Skeletal muscle satellite cell (primary cell): Measurements from ENCODE around the gene SYNPR. TPM values are rescaled to one million over a fixed set of nuclear protein-coding genes. Genes with fewer than 3 reads are reported as not detected.

ENCODE experiments used
- H3K27me3 ChIP-seq: 2 replicates; pipeline ENCODE4 v1.7.0; 2013; ENCODE audit warnings: low read length; ENCODE audit not compliant: control insufficient read depth, insufficient read depth
- H3K36me3 ChIP-seq: 2 replicates; pipeline ENCODE4 v1.7.0; 2013; ENCODE audit warnings: mild to moderate bottlenecking, control low read depth, low read length; ENCODE audit not compliant: insufficient read depth
- H3K4me1 ChIP-seq: 2 replicates; pipeline ENCODE4 v1.7.0; 2013; ENCODE audit warnings: low read length; ENCODE audit not compliant: control insufficient read depth, insufficient read depth
- H3K4me2 ChIP-seq: 2 replicates; pipeline ENCODE4 v1.7.0; 2013; ENCODE audit warnings: mild to moderate bottlenecking, low read length
- H3K4me3 ChIP-seq: 2 replicates; pipeline ENCODE4 v1.7.0; 2013; ENCODE audit warnings: low read length
- H3K9ac ChIP-seq: 2 replicates; pipeline ENCODE4 v1.7.0; 2013; ENCODE audit warnings: mild to moderate bottlenecking, low read depth, low read length, moderate library complexity
- H3K9me3 ChIP-seq: replicated peaks from 2 replicates; pipeline ENCODE4 v1.7.0; 2013; ENCODE audit warnings: mild to moderate bottlenecking, control low read depth, low read length
- small RNA-seq: library from RNA; depleted of rRNA; stranded (forward); fragments of <200 nt; gene quantifications from one replicate; pipeline ENCODE3, GENCODE V24; 2012

The SYNPR gene

DNA sequence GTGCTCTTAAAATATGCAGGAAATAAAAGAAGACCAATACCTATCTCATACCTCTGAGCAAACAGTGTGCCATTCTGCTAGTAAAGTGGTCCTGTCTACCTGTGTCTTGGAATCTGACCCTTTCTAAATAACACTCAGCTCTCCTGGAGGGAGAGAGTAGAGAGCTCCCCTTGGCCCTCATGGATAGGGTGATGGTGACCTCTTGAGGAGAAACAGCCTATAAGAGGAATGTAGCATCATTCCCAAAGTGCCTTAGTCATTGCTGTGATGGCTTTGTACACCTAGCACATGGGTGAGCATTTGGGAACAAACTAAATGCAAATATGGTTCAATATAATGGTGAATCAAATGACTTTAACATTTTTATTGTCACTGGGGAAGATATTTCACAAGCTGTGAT lies 384.4 kb downstream of the SYNPR start:
- H3K4me1 ChIP-seq = peaks cover 1% of the 10 kb centered on the region
- no peaks in the 10 kb centered on the region for H3K27me3 ChIP-seq
- H3K4me2 ChIP-seq = no peak overlapping the region
- no peak overlapping the region for H3K4me3 ChIP-seq
- H3K9me3 ChIP-seq = no peaks in the 10 kb centered on the region
- H3K36me3 ChIP-seq = no peaks in the 10 kb centered on the region
- H3K9ac ChIP-seq = no peak overlapping the region

Small RNA genes lying within 50 kb of the gene (small RNA-seq; reads per million reads assigned to genes)
- gene RNA5SP134 = not detected
